ENCODE measurements around the gene GZMM. TPM values are rescaled to one million over a fixed set of nuclear protein-coding genes. Genes with fewer than 3 reads are reported as not detected.

Gene GZMM
- total and polyA plus RNA-seq, 2 of the 13 experiments (the other 11 are each of a cell fraction or from before 2014, with no cell fraction given), result 0.07 TPM; not detected in 1

- no peak for TF ChIP-seq CREBL2 (CRISPR knock-in tag; IDR thresholded peaks at IDR 0.05; ENCODE audit: borderline replicate concordance)
- peak; percentile 59 for TF ChIP-seq DRAP1 (CRISPR knock-in tag; IDR thresholded peaks at IDR 0.05)
- peak; percentile 89; the same call in 1 of the 2 replicates for TF ChIP-seq RFXAP (CRISPR knock-in tag; IDR thresholded peaks at IDR 0.05; ENCODE audit: borderline replicate concordance)
- peak; percentile 73; the same call in 1 of the 2 replicates for TF ChIP-seq ATF2 (CRISPR knock-in tag; IDR thresholded peaks at IDR 0.05)
- no peak for TF ChIP-seq RNF219 (CRISPR knock-in tag; IDR thresholded peaks at IDR 0.05)
- TF ChIP-seq KLF6 (CRISPR knock-in tag; IDR thresholded peaks at IDR 0.05), result no peak
- TF ChIP-seq BRF2 (CRISPR knock-in tag; IDR thresholded peaks at IDR 0.05), result 0 out of 2 replicates have a peak, but pooled peaks have one; percentile 45
- 0 out of 2 replicates have a peak, but pooled peaks have one; percentile 51 for TF ChIP-seq KLF15 (CRISPR knock-in tag; IDR thresholded peaks at IDR 0.05; ENCODE audit: borderline replicate concordance)
- TF ChIP-seq SOX6 (IDR thresholded peaks at IDR 0.05), result no peak
- TF ChIP-seq SOX6 (CRISPR knock-in tag; IDR thresholded peaks at IDR 0.05), result peak; percentile 83
- peak; percentile 74 for TF ChIP-seq RBFOX2 (IDR thresholded peaks at IDR 0.05; ENCODE audit: low read depth, low read length)
- TF ChIP-seq ZBTB43 (CRISPR knock-in tag; conservative IDR thresholded peaks at IDR 0.05), result no peak
- TF ChIP-seq PAWR (CRISPR knock-in tag; IDR thresholded peaks at IDR 0.05; ENCODE audit: borderline replicate concordance), result no peak
- TF ChIP-seq ZNF343 (CRISPR knock-in tag; IDR thresholded peaks at IDR 0.05), result no peak
- no peak for TF ChIP-seq ZBTB20 (CRISPR knock-in tag; IDR thresholded peaks at IDR 0.05; ENCODE audit: borderline replicate concordance, low read depth)
- TF ChIP-seq MEIS2 (CRISPR knock-in tag; IDR thresholded peaks at IDR 0.05), result peak; percentile 61; the same call in 1 of the 2 replicates
- TF ChIP-seq ISX (CRISPR knock-in tag; conservative IDR thresholded peaks at IDR 0.05), result no peak
These were observed 19.7 kb upstream of the GZMM start (continued) for GRCh38 chr19:524062-524674.

Measured in HepG2 (cell line).